Inflammatory macrophage (primary cell): Measurements from ENCODE around the gene RIC3.

ENCODE experiments used
- DNase-seq, 2 donors: peaks; one replicate each; pipeline ENCODE4 v3.0.0-alpha.2; 2020 to 2022

The RIC3 gene

GRCh38 chr11:8066036-8066910 is 102.6 kb downstream of the RIC3 start:
- no peak for DNase-seq

GRCh38 chr11:8065031-8065430 is 103.8 kb downstream of the RIC3 start:
- DNase-seq: no peak

- DNase-seq: no peak
Measured at GRCh38 chr11:8063324-8063723, 105.5 kb downstream of the RIC3 start.

- no peak for DNase-seq
Measured at GRCh38 chr11:8062781-8063257, 106.0 kb downstream of the RIC3 start.

- no peak for DNase-seq
Measured at GRCh38 chr11:8061555-8062428, 107.0 kb downstream of the RIC3 start.

GRCh38 chr11:8060801-8061554 is 107.8 kb downstream of the RIC3 start:
- DNase-seq: no peak

- no peak for DNase-seq
Measured at GRCh38 chr11:8060146-8060719, 108.6 kb downstream of the RIC3 start.

GRCh38 chr11:8059571-8060011 is 109.2 kb downstream of the RIC3 start:
- no peak for DNase-seq

GRCh38 chr11:8059030-8059429 is 109.8 kb downstream of the RIC3 start:
- DNase-seq: no peak

GRCh38 chr11:8058216-8058615 is 110.6 kb downstream of the RIC3 start:
- no peak for DNase-seq

GRCh38 chr11:8056810-8057463 is 111.9 kb downstream of the RIC3 start:
- DNase-seq: peak in 1 of 2 donors; percentile 6
